ENCODE results near the gene CASTOR2.

Gene CASTOR2

GRCh38 chr7:75019800-75020199 is 55.3 kb downstream of the CASTOR2 start:
- DNase-seq (ENCODE audit: low read depth), result no peak
- TF ChIP-seq, protein P1, sequence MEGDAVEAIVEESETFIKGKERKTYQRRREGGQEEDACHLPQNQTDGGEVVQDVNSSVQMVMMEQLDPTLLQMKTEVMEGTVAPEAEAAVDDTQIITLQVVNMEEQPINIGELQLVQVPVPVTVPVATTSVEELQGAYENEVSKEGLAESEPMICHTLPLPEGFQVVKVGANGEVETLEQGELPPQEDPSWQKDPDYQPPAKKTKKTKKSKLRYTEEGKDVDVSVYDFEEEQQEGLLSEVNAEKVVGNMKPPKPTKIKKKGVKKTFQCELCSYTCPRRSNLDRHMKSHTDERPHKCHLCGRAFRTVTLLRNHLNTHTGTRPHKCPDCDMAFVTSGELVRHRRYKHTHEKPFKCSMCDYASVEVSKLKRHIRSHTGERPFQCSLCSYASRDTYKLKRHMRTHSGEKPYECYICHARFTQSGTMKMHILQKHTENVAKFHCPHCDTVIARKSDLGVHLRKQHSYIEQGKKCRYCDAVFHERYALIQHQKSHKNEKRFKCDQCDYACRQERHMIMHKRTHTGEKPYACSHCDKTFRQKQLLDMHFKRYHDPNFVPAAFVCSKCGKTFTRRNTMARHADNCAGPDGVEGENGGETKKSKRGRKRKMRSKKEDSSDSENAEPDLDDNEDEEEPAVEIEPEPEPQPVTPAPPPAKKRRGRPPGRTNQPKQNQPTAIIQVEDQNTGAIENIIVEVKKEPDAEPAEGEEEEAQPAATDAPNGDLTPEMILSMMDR (IDR thresholded peaks at IDR 0.05; ENCODE audit: insufficient read depth, low read depth, low read length, missing control alignments), result no peak
- H3K4me3 ChIP-seq (ENCODE audit: low read depth, low read length), result no peak overlapping the region

DNA sequence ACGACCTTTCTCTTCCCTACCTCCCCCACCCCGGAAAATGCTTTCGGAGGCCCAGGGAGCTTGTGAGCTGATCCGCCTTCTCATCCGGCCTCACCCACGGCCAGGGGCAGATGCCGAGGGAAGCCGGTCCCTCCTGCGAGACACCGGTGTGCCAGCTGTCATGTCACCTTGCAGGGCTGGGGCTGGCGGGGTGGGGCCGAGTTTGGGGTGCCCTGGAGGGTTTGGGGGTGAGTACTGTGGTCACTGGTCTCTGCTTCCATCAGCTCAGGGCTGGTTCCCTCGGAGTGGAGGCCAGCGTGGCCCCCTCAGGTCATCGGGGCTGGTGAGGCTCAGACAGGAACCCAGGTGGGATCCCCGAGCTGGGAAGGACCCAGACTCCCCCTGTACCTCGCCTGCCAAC is 60.4 kb downstream of the CASTOR2 start:
- no peak overlapping the region for H3K4me3 ChIP-seq (ENCODE audit: low read depth, low read length)
- TF ChIP-seq, protein P1 (IDR thresholded peaks at IDR 0.05; ENCODE audit: insufficient read depth, low read depth, low read length, missing control alignments), result no peak
- no peak for DNase-seq (ENCODE audit: low read depth)

GRCh38 chr7:75028299-75028698 is 63.8 kb downstream of the CASTOR2 start:
- TF ChIP-seq, protein P1 (IDR thresholded peaks at IDR 0.05; ENCODE audit: insufficient read depth, low read depth, low read length, missing control alignments), result no peak
- no peak for DNase-seq (ENCODE audit: low read depth)
- no peak overlapping the region for H3K4me3 ChIP-seq (ENCODE audit: low read depth, low read length)

DNA sequence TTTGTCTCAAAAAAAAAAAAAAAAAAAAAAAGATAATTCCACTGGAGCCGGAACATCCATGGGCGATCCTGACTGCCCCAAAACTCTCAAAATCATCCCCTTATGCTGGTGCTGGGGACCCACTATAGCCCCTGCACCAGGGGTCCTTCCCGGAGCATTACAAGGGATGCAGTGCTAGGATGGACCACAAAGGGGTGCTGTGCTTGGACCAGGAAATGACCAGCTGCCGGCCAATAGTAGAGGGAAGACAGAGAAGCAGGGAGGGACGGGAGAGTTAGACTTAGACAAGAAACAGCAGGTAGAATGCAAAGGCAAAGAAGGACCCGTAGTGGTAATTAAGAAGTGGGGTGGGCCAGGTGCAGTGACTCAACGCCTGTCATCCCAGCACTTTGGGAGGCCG is 68.6 kb downstream of the CASTOR2 start:
- TF ChIP-seq, protein P1 (IDR thresholded peaks at IDR 0.05; ENCODE audit: insufficient read depth, low read depth, low read length, missing control alignments), result no peak
- DNase-seq (ENCODE audit: low read depth), result no peak
- no peak overlapping the region for H3K4me3 ChIP-seq (ENCODE audit: low read depth, low read length)

- DNase-seq (ENCODE audit: low read depth), result no peak
- TF ChIP-seq, protein P1 (IDR thresholded peaks at IDR 0.05; ENCODE audit: insufficient read depth, low read depth, low read length, missing control alignments), result no peak
- no peak overlapping the region for H3K4me3 ChIP-seq (ENCODE audit: low read depth, low read length)
Measured at GRCh38 chr7:75033826-75034225, 69.3 kb downstream of the CASTOR2 start.

GRCh38 chr7:75038508-75038907 is 74.0 kb downstream of the CASTOR2 start:
- DNase-seq (ENCODE audit: low read depth), result no peak
- H3K4me3 ChIP-seq (ENCODE audit: low read depth, low read length), result no peak overlapping the region
- TF ChIP-seq, protein P1 (IDR thresholded peaks at IDR 0.05; ENCODE audit: insufficient read depth, low read depth, low read length, missing control alignments), result no peak

DNA sequence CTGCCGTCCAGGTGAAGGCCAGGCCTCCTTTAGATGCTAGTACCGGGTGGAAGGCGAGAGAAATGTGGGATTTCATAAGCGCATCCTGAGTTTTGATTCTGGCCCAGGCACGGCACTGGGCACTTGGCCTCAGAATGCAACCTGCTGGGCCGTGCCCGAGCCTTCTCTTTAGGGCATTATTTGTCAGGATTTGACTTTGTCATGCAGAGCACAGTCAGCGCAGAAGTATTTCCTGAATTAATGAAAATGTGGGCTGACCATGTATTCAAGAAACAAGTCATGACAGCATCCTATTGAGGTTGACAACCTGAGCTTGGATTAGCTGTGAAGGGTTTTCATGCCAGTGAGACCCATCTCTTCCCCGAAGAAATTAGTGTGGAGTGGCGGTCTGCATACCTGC is 74.7 kb downstream of the CASTOR2 start:
- H3K4me3 ChIP-seq (ENCODE audit: low read depth, low read length), result no peak overlapping the region
- TF ChIP-seq, protein P1 (IDR thresholded peaks at IDR 0.05; ENCODE audit: insufficient read depth, low read depth, low read length, missing control alignments), result no peak
- DNase-seq (ENCODE audit: low read depth), result no peak

Data from GM12865 (cell line).